Upper lobe of right lung (tissue), 1 donor: ENCODE data around the gene SCO2. TPM values are rescaled to one million over a fixed set of nuclear protein-coding genes. Genes with fewer than 3 reads are reported as not detected.
A peak's percentile ranks its signal among the peaks of the same experiment; 100 is the strongest.

Experiments used
- ATAC-seq: fragments of 200-7000 bp; cut with Tn5 transposase; one replicate; pipeline ENCODE4 v1.9.1; 2020; ENCODE audit warnings: mild to moderate bottlenecking, moderate library complexity
- DNase-seq: peaks from one replicate; pipeline ENCODE4 v3.0.0-alpha.2; 2020
- H3K27ac ChIP-seq: fragments of 200-600 bp; one replicate; pipeline ENCODE4 v1.8.0; 2022
- H3K27me3 ChIP-seq: fragments of 200-600 bp; one replicate; pipeline ENCODE4 v1.8.0; 2022; ENCODE audit warnings: mild to moderate bottlenecking
- H3K36me3 ChIP-seq: fragments of 200-600 bp; one replicate; pipeline ENCODE4 v1.8.0; 2022
- H3K4me1 ChIP-seq: fragments of 200-600 bp; one replicate; pipeline ENCODE4 v1.8.0; 2022
- H3K4me3 ChIP-seq: fragments of 200-600 bp; one replicate; pipeline ENCODE4 v1.8.0; 2022; ENCODE audit warnings: mild to moderate bottlenecking
- H3K9me3 ChIP-seq: fragments of 200-600 bp; one replicate; pipeline ENCODE4 v1.8.0; 2022
- CTCF ChIP-seq: fragments of 200-600 bp; IDR thresholded peaks from one replicate; pipeline ENCODE4 v1.8.0; 2022; ENCODE audit warnings: antibody characterized with exemption
- intact Hi-C: fragments of 100-400 bp; cut with DNase I; formaldehyde crosslinking; loops from one replicate; pipeline ENCODE4 v1.11.0; 2022
- total RNA-seq: library from RNA; stranded (reverse); fragmentation: NEBNext Ultra II Directional; extraction: Animal tissue kit (Norgen Biotek cat#: 25700); gene quantifications from one replicate; pipeline ENCODE4 v1.2.1, GENCODE V29; 2021
- donor health status: DM: no; HTN: yes; CAD: no; lungs with severe emphysema.

Gene SCO2
- total RNA-seq, 1 donor from 2014 or later: 3.1 TPM

GRCh38 chr22:50474710-50475651 lies 50.4 kb downstream of the SCO2 start, which contains the start of gene SBF1:
Gene SBF1, minus strand, starts transcription at chr22:50475035. Its CDS starts 195 bp downstream, at chr22:50474840.
- intact Hi-C loops: no loop called here
- Histone ChIP-seq H3K9me3 (no peaks in the 10 kb centered on the region), H3K4me3 (peak within 1 kb of the TSS; percentile 85), H3K36me3 (no peaks in the 10 kb centered on the region), H3K4me1 (peaks cover 43% of the 10 kb centered on the region), H3K27ac (peak within 1 kb of the TSS; percentile 71), H3K27me3 (no peaks in the 10 kb centered on the region)
- TF ChIP-seq CTCF: no peak
- ATAC-seq: peak; percentile 97
- DNase-seq: peak; percentile 96

GRCh38 chr22:50473855-50474671 lies 51.3 kb downstream of the SCO2 start:
- Histone ChIP-seq H3K4me1 (peaks cover 52% of the 10 kb centered on the region), H3K27me3 (no peaks in the 10 kb centered on the region), H3K4me3 (peak overlapping the region; percentile 85), H3K36me3 (no peaks in the 10 kb centered on the region), H3K9me3 (no peaks in the 10 kb centered on the region), H3K27ac (peak overlapping the region; percentile 58)
- no peak for TF ChIP-seq CTCF
- peak; percentile 79 for DNase-seq
- intact Hi-C loops: no loop called here
- peak; percentile 42 for ATAC-seq

Other genes with a start within 250 kb of the SCO2 start
- 308 TPM for gene PLXNB2, start 218.0 kb downstream of the SCO2 start, total RNA-seq
- 9.3 TPM for gene DENND6B, start 198.6 kb downstream of the SCO2 start, total RNA-seq
- gene PPP6R2, start 182.3 kb downstream of the SCO2 start, total RNA-seq: 54.0 TPM
- gene SBF1, start 50.6 kb downstream of the SCO2 start, total RNA-seq: 69.4 TPM
- gene ADM2, start 44.1 kb downstream of the SCO2 start, total RNA-seq: 2.6 TPM
- not detected for gene MIOX, start 38.7 kb downstream of the SCO2 start, total RNA-seq
- gene LMF2, start 17.9 kb downstream of the SCO2 start, total RNA-seq: 65.8 TPM
- 51.8 TPM for gene NCAPH2, start 17.4 kb downstream of the SCO2 start, total RNA-seq
- 122 TPM for gene TYMP, start 4.4 kb upstream of the SCO2 start, total RNA-seq
- gene KLHDC7B, start 20.3 kb upstream of the SCO2 start, total RNA-seq: 0.69 TPM
- gene SYCE3, start 37.3 kb upstream of the SCO2 start, total RNA-seq: not detected
- 12.7 TPM for gene CPT1B, start 52.8 kb upstream of the SCO2 start, total RNA-seq
- gene CHKB, start 57.3 kb upstream of the SCO2 start, total RNA-seq: 66.7 TPM
- 2.6 TPM for gene MAPK8IP2, start 75.2 kb upstream of the SCO2 start, total RNA-seq
- gene ARSA, start 102.6 kb upstream of the SCO2 start, total RNA-seq: 46.4 TPM
- 59.9 TPM for gene SHANK3, start 147.2 kb upstream of the SCO2 start, total RNA-seq
- gene ACR, start 212.6 kb upstream of the SCO2 start, total RNA-seq: 4.5 TPM